AG09319 (cell line): Measurements from ENCODE around the gene PARP6.

Source experiments
- DNase-seq: peaks from one replicate; pipeline ENCODE4 v3.0.0-alpha.2; 2010; ENCODE audit warnings: low read depth; ENCODE audit errors: extremely low read depth
- CTCF ChIP-seq: IDR thresholded peaks from 2 replicates; pipeline ENCODE4 v1.5.1; 2011; ENCODE audit warnings: low read depth, mild to moderate bottlenecking, inconsistent platforms, low read length, moderate library complexity

Gene PARP6

GRCh38 chr15:72288796-72289596 is 16.6 kb upstream of the PARP6 start:
- DNase-seq, result no peak
- TF ChIP-seq CTCF, result no peak

- DNase-seq, result no peak
- TF ChIP-seq CTCF, result peak; percentile 46
These were observed 13.7 kb upstream of the PARP6 start for GRCh38 chr15:72285927-72286516.

- no peak; the same call in 1 of the 2 replicates for TF ChIP-seq CTCF
- no peak for DNase-seq
These were observed 13.0 kb upstream of the PARP6 start for GRCh38 chr15:72285402-72285801.

DNA sequence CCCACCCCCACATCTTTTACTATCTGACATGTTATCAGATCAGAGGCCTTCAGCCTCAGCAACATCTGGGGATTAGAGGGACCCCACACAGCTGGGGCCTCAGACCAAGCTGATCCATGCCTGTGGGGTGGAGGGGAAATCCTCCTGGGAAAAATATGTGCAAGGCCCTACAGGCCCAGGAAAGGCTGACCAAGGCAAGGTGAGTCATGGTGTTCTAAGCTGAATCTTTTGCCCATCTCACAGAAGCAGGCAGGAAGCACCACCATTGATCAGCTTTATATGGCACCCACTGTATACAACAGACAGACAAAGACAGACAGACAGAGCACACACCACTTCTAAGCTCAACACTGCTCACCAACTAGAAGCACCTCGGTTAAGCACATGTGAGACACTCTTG is 12.4 kb upstream of the PARP6 start:
- no peak for TF ChIP-seq CTCF

DNA sequence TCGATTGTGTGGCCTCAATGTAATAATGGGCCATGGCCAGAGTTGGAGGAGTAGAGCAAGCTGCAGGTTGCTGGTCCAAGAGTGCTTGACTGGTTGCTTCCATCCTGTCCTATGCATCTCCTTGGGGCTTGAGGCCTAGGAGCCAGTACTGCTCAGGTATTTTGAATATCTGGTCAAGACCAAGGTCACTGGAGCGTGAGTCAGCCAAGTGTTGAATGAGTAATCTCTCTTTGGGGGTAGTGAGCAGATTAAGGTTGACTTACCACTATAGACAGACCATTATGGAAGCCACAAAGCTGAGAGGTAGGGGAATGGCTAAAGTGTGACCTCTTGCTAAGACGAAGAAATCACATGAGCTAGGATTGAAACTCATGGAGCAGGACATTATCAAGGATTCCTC is 9.4 kb upstream of the PARP6 start:
- DNase-seq, result no peak
- no peak for TF ChIP-seq CTCF

More for the DNA sequence above, 12.4 kb upstream of the PARP6 start:
- no peak for DNase-seq

GRCh38 chr15:72280751-72281150 is 8.4 kb upstream of the PARP6 start:
- TF ChIP-seq CTCF, result no peak
- DNase-seq, result no peak

- no peak for DNase-seq
- TF ChIP-seq CTCF, result no peak
These were observed 6.4 kb upstream of the PARP6 start for GRCh38 chr15:72278737-72279136.
